IMR-90 (cell line): ENCODE results near the gene SMIM5. TPM values are rescaled to one million over a fixed set of nuclear protein-coding genes. Genes with fewer than 3 reads are reported as not detected.

Experiments
- ATAC-seq: fragments of 200-7000 bp; cut with Tn5 transposase; 2 replicates; pipeline ENCODE4 v1.9.1; 2020; ENCODE audit warnings: low read depth, mild to moderate bottlenecking, moderate library complexity
- BruUV-seq: library from RNA; stranded (reverse); fragments of 400-500 nt; replicated peaks from 2 replicates; lab custom pipeline; 2021; lab: Mats Ljungman, UMichigan
- CTCF ChIA-PET: fragments of 300-600 bp; formaldehyde crosslinking; extraction: SDS; loops from one replicate; lab custom pipeline; 2021; ENCODE audit warnings: antibody characterized with exemption; lab: Yijun Ruan, JAX
- POLR2A ChIA-PET: fragments of 300-600 bp; sonication (Branson Sonifier 250); formaldehyde crosslinking; loops from one replicate; lab custom pipeline; 2022; ENCODE audit warnings: antibody characterized with exemption; ENCODE audit not compliant: unreplicated experiment; lab: Charles Lee
- DNase-seq: peaks from one replicate; pipeline ENCODE4 v3.0.0; 2013
- H2AFZ ChIP-seq: replicated peaks from 2 replicates; pipeline ENCODE3; 2013; ENCODE audit warnings: low read length, mild to moderate bottlenecking; ENCODE audit not compliant: poor library complexity
- H2AK5ac ChIP-seq: 2 replicates; pipeline ENCODE4 v1.6.1; 2013; ENCODE audit warnings: low read depth, low read length, inconsistent platforms
- H2AK9ac ChIP-seq: replicated peaks from 2 replicates; pipeline ENCODE3; 2013; ENCODE audit warnings: mild to moderate bottlenecking, low read depth, low read length, moderate library complexity; ENCODE audit not compliant: poor library complexity
- H2BK120ac ChIP-seq: 2 replicates; pipeline ENCODE4 v1.6.1; 2013; ENCODE audit warnings: low read depth, low read length, inconsistent platforms
- H2BK15ac ChIP-seq: 3 replicates; pipeline ENCODE4 v1.6.1; 2013; ENCODE audit warnings: low read depth, low read length, inconsistent platforms
- H2BK20ac ChIP-seq: 2 replicates; pipeline ENCODE4 v1.6.1; 2013; ENCODE audit warnings: low read depth, mild to moderate bottlenecking, inconsistent platforms, low read length, moderate library complexity
- H2BK5ac ChIP-seq: 2 replicates; pipeline ENCODE4 v1.6.1; 2013; ENCODE audit warnings: mild to moderate bottlenecking, low read depth, low read length, inconsistent platforms; ENCODE audit not compliant: poor library complexity, severe bottlenecking
- H3K14ac ChIP-seq: replicated peaks from 2 replicates; pipeline ENCODE4 v1.6.1; 2013; ENCODE audit warnings: low read depth, low read length, inconsistent platforms
- H3K18ac ChIP-seq: 2 replicates; pipeline ENCODE4 v1.6.1; 2013; ENCODE audit warnings: low read depth, low read length, control low read depth
- H3K23ac ChIP-seq: 2 replicates; pipeline ENCODE4 v1.6.1; 2013; ENCODE audit warnings: low read depth, low read length, inconsistent platforms
- H3K27ac ChIP-seq: 2 replicates; pipeline ENCODE4 v1.5.1; 2013; ENCODE audit warnings: mild to moderate bottlenecking, control low read depth, low read length; ENCODE audit not compliant: insufficient read depth
- H3K27me3 ChIP-seq: 2 replicates; pipeline ENCODE4 v1.6.1; 2013; ENCODE audit warnings: low read length; ENCODE audit not compliant: control insufficient read depth, insufficient read depth
- H3K36me3 ChIP-seq: 2 replicates; pipeline ENCODE4 v1.6.1; 2013; ENCODE audit warnings: low read length, mixed read lengths; ENCODE audit not compliant: control insufficient read depth, insufficient read depth
- H3K4ac ChIP-seq: 2 replicates; pipeline ENCODE4 v1.6.1; 2013; ENCODE audit warnings: low read depth, low read length, inconsistent platforms
- H3K4me1 ChIP-seq: 2 replicates; pipeline ENCODE4 v1.6.1; 2013; ENCODE audit warnings: low read length, mixed read lengths; ENCODE audit not compliant: control insufficient read depth, insufficient read depth
- H3K4me2 ChIP-seq: 2 replicates; pipeline ENCODE4 v1.6.1; 2013; ENCODE audit warnings: low read depth, mild to moderate bottlenecking, control low read depth, low read length, moderate library complexity
- H3K4me3 ChIP-seq: 2 replicates; pipeline ENCODE4 v1.5.1; 2013; ENCODE audit warnings: low read depth, mild to moderate bottlenecking, control low read depth, low read length, moderate library complexity; ENCODE audit not compliant: insufficient read depth
- H3K56ac ChIP-seq: 2 replicates; pipeline ENCODE4 v1.6.1; 2013; ENCODE audit warnings: low read length, inconsistent platforms; ENCODE audit not compliant: insufficient read depth; ENCODE audit errors: extremely low read depth
- H3K79me1 ChIP-seq, 2 experiments: 2 replicates each; pipeline ENCODE4 v1.6.1; 2013; ENCODE audit warnings: low read length in 2 of 2, inconsistent platforms in 1 of 2, low read depth in 1 of 2
- H3K9ac ChIP-seq: 2 replicates; pipeline ENCODE4 v1.6.1; 2013; ENCODE audit warnings: low read depth, low read length, control low read depth
- H3K9me1 ChIP-seq: 2 replicates; pipeline ENCODE4 v1.6.1; 2013; ENCODE audit warnings: low read length, inconsistent platforms; ENCODE audit not compliant: insufficient read depth
- H3K9me3 ChIP-seq: 2 replicates; pipeline ENCODE4 v1.6.1; 2013; ENCODE audit warnings: low read length; ENCODE audit not compliant: control insufficient read depth, insufficient read depth
- H4K20me1 ChIP-seq: 2 replicates; pipeline ENCODE4 v1.6.1; 2013; ENCODE audit warnings: low read length, inconsistent platforms; ENCODE audit not compliant: insufficient read depth
- H4K5ac ChIP-seq: 2 replicates; pipeline ENCODE4 v1.6.1; 2013; ENCODE audit warnings: mild to moderate bottlenecking, low read depth, low read length, control low read depth
- H4K8ac ChIP-seq, 2 experiments: 2 replicates each; pipeline ENCODE4 v1.6.1; 2013; ENCODE audit warnings: low read depth in 2 of 2, low read length in 2 of 2, control low read depth in 1 of 2, inconsistent platforms in 1 of 2
- H4K91ac ChIP-seq: 2 replicates; pipeline ENCODE4 v1.6.1; 2013; ENCODE audit warnings: low read depth, low read length, inconsistent platforms; ENCODE audit not compliant: insufficient read depth
- CEBPB ChIP-seq: IDR thresholded peaks from 2 replicates; pipeline ENCODE4 v1.6.1; 2012; ENCODE audit warnings: low read depth, low read length, improper control_type of control experiment
- WGBS, 2 experiments: methylation state at CpG; one replicate each; pipeline versions ENCODE4 v1.1.5 to v1.1.7; 2013; ENCODE audit warnings: missing lambda C conversion rate in 2 of 2; ENCODE audit not compliant: insufficient read length in 1 of 2; ENCODE audit errors: extremely low coverage in 2 of 2; 5-methylcytosine and 5-hydroxymethylcytosine counted together
- dilution Hi-C: fragments of 300-500 bp; cut with HindIII; formaldehyde crosslinking; loops from one replicate; pipeline ENCODE4 v1.14.3; 2018; ENCODE audit warnings: low sequenced_read_pairs; ENCODE audit not compliant: unreplicated experiment
- in situ Hi-C: fragments of 300-500 bp; cut with MboI; formaldehyde crosslinking; loops from 3 replicates; pipeline ENCODE4 v1.14.3; 2019; ENCODE audit warnings: low sequenced_read_pairs, inconsistent platforms, mixed read lengths
- intact Hi-C: fragments of 100-400 bp; cut with micrococcal nuclease; formaldehyde crosslinking; loops from 2 replicates; pipeline ENCODE4 v1.10.0; 2022
- polyA plus RNA-seq, 3 experiments: library from polyadenylated mRNA; depleted of rRNA; stranded (reverse); fragments of >200 nt; gene quantifications; 2 replicates each; pipeline ENCODE4 v1.2.3, GENCODE V29; 2012; ENCODE audit warnings: low replicate concordance in 1 of 3
- total RNA-seq: library from RNA; depleted of rRNA; stranded (reverse); fragments of >200 nt; gene quantifications from 2 replicates; pipeline ENCODE4 v1.2.3, GENCODE V29; 2012

SMIM5 gene
- total and polyA plus RNA-seq, 2 of the 4 experiments (the other 2 are of a cell fraction): not detected

DNA sequence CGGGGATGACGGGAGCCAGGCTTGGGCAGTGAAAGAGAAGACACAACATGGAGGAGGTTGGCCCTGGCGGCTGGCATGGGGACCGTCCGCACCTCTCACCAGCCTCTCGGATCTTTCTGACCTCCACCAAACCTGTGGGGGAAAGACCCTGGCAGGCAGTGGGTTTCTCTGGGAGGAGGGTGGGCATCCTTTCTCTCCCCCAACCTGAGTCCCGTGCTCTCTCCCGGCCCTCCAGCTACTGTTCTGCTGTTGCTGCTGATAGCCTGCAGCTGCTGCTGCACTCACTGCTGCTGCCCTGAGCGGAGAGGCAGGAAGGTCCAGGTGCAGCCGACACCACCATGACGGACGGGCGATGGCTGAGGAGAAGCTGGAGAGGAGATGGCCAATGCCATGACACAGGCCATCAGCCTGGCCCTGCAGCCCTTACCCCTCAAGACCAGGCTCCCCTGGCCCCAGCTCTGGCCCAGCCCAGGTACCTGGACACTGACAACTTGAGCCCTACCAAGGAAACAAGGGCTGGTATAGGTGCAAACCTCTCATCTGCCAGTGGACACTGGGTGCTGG lies 7.4 kb downstream of the SMIM5 start:
- BruUV-seq: no TSS peak
- POLR2A ChIA-PET: no interaction called here
- no peak overlapping the region for H3K4me3 ChIP-seq

More for the DNA sequence above, 7.4 kb downstream of the SMIM5 start:
- Histone ChIP-seq H3K27me3 (no peaks in the 10 kb centered on the region), H4K5ac (no peak overlapping the region), H3K9me1 (no peaks in the 10 kb centered on the region), H3K9me3 (no peaks in the 10 kb centered on the region), H2BK5ac (no peak overlapping the region), H2BK15ac (no peak overlapping the region), H3K27ac (no peak overlapping the region), H3K23ac (no peak overlapping the region), H2AFZ (no peak overlapping the region), H3K4me1 (no peaks in the 10 kb centered on the region), H3K79me1 (no peaks in the 10 kb centered on the region; a peak in 1 of 4 replicates), H3K4me2 (no peak overlapping the region), H3K9ac (no peak overlapping the region), H3K14ac (no peak overlapping the region), H4K20me1 (no peaks in the 10 kb centered on the region; the same call in 1 of the 2 replicates), H2BK120ac (no peak overlapping the region), H2BK20ac (no peak overlapping the region), H3K56ac (no peak overlapping the region), H2AK5ac (no peak overlapping the region), H3K18ac (no peak overlapping the region), H4K8ac (no peak overlapping the region), H3K4ac (no peak overlapping the region), H2AK9ac (no peak overlapping the region), H3K36me3 (peaks cover 11% of the 10 kb centered on the region), H4K91ac (no peak overlapping the region)
- 100% methylated on average over 1 of the region's 13 CpGs; no CpG with 5 or more reads in 1 of the 2 experiments for WGBS, 2 experiments
- CTCF ChIA-PET: interaction anchor here (5.1 kb wide), 1 partner anchor 7 kb away, joined by 30 read pairs; the partner anchor contains the start of gene SMIM5
- in situ Hi-C loops: no loop called here
- dilution Hi-C loops: no loop called here
- intact Hi-C loops: no loop called here
- DNase-seq (no peak), ATAC-seq (no peak)
- TF ChIP-seq CEBPB: no peak
